ENCODE measurements around the gene PIF1.
A peak's percentile ranks its signal among the peaks of the same experiment; 100 is the strongest.

The PIF1 gene

GRCh38 chr15:64836023-64836536 lies 10.6 kb upstream of the PIF1 start:
- Histone ChIP-seq H2AFZ (ENCODE audit: low read depth, low read length) (peak overlapping the region; percentile 88), H4K20me1 (ENCODE audit: insufficient read depth, low read length) (no peaks in the 10 kb centered on the region), H3K4me2 (ENCODE audit: low read length) (peak overlapping the region; percentile 95), H3K9ac (ENCODE audit: low read length) (peak overlapping the region; percentile 75), H3K4me3 (ENCODE audit: low read length) (peak overlapping the region; percentile 77), H3K79me2 (ENCODE audit: low read length) (no peaks in the 10 kb centered on the region), H3K9me3 (ENCODE audit: insufficient read depth, low read length) (no peaks in the 10 kb centered on the region), H3K36me3 (replicated peaks; ENCODE audit: low read depth, low read length) (no peaks in the 10 kb centered on the region), H3K4me1 (ENCODE audit: low read length) (peaks cover 15% of the 10 kb centered on the region), H3K27ac (ENCODE audit: low read length) (peak overlapping the region; percentile 37; the same call in 1 of the 2 replicates), H3K27me3 (ENCODE audit: low read depth, low read length) (no peaks in the 10 kb centered on the region)
- no peak for TF ChIP-seq CTCF (IDR thresholded peaks at IDR 0.05; ENCODE audit: low read depth, low read length)
- no peak for TF ChIP-seq EZH2phosphoT487 (IDR thresholded peaks at IDR 0.05; ENCODE audit: low read depth)

GRCh38 chr15:64833690-64834089 lies 8.2 kb upstream of the PIF1 start:
- H3K27me3 ChIP-seq (ENCODE audit: low read depth, low read length), result no peaks in the 10 kb centered on the region

GRCh38 chr15:64828985-64829384 lies 3.5 kb upstream of the PIF1 start:
- peaks cover 14% of the 10 kb centered on the region for H3K4me1 ChIP-seq (ENCODE audit: low read length)
- H3K4me2 ChIP-seq (ENCODE audit: low read length), result no peak overlapping the region
- H3K79me2 ChIP-seq (ENCODE audit: low read length), result peaks cover 23% of the 10 kb centered on the region
- no peak overlapping the region for H3K9ac ChIP-seq (ENCODE audit: low read length)
- H2AFZ ChIP-seq (ENCODE audit: low read depth, low read length), result no peak overlapping the region
- no peaks in the 10 kb centered on the region for H3K27me3 ChIP-seq (ENCODE audit: low read depth, low read length)
- H3K9me3 ChIP-seq (ENCODE audit: insufficient read depth, low read length), result no peaks in the 10 kb centered on the region
- H3K36me3 ChIP-seq (replicated peaks; ENCODE audit: low read depth, low read length), result peaks cover 3% of the 10 kb centered on the region
- H3K27ac ChIP-seq (ENCODE audit: low read length), result no peak overlapping the region
- no peak overlapping the region for H3K4me3 ChIP-seq (ENCODE audit: low read length)
- no peak for TF ChIP-seq EZH2phosphoT487 (IDR thresholded peaks at IDR 0.05; ENCODE audit: low read depth)
- no peak for TF ChIP-seq CTCF (IDR thresholded peaks at IDR 0.05; ENCODE audit: low read depth, low read length)
- no peaks in the 10 kb centered on the region for H4K20me1 ChIP-seq (ENCODE audit: insufficient read depth, low read length)

More at GRCh38 chr15:64833690-64834089, 8.2 kb upstream of the PIF1 start:
- Histone ChIP-seq H3K27ac (ENCODE audit: low read length) (no peak overlapping the region), H3K9ac (ENCODE audit: low read length) (no peak overlapping the region), H3K36me3 (replicated peaks; ENCODE audit: low read depth, low read length) (no peaks in the 10 kb centered on the region), H3K4me3 (ENCODE audit: low read length) (no peak overlapping the region), H4K20me1 (ENCODE audit: insufficient read depth, low read length) (no peaks in the 10 kb centered on the region), H3K9me3 (ENCODE audit: insufficient read depth, low read length) (no peaks in the 10 kb centered on the region), H2AFZ (ENCODE audit: low read depth, low read length) (no peak overlapping the region), H3K4me2 (ENCODE audit: low read length) (no peak overlapping the region), H3K4me1 (ENCODE audit: low read length) (peaks cover 9% of the 10 kb centered on the region; the same call in 1 of the 2 replicates), H3K79me2 (ENCODE audit: low read length) (no peaks in the 10 kb centered on the region)
- TF ChIP-seq EZH2phosphoT487 (IDR thresholded peaks at IDR 0.05; ENCODE audit: low read depth) (no peak), CTCF (IDR thresholded peaks at IDR 0.05; ENCODE audit: low read depth, low read length) (no peak)

GRCh38 chr15:64824929-64825430 lies 467 bp downstream of the PIF1 start:
- TF ChIP-seq CTCF (IDR thresholded peaks at IDR 0.05; ENCODE audit: low read depth, low read length), result no peak
- no peak for TF ChIP-seq EZH2phosphoT487 (IDR thresholded peaks at IDR 0.05; ENCODE audit: low read depth)
- Histone ChIP-seq H4K20me1 (ENCODE audit: insufficient read depth, low read length) (no peaks in the 10 kb centered on the region), H3K9me3 (ENCODE audit: insufficient read depth, low read length) (no peaks in the 10 kb centered on the region), H3K36me3 (replicated peaks; ENCODE audit: low read depth, low read length) (peaks cover 30% of the 10 kb centered on the region), H2AFZ (ENCODE audit: low read depth, low read length) (0 out of 2 replicates have a peak overlapping the region, but pooled peaks have one; percentile 24), H3K27me3 (ENCODE audit: low read depth, low read length) (no peaks in the 10 kb centered on the region), H3K4me1 (ENCODE audit: low read length) (peaks cover 24% of the 10 kb centered on the region), H3K4me2 (ENCODE audit: low read length) (peak overlapping the region; percentile 77), H3K4me3 (ENCODE audit: low read length) (peak overlapping the region; percentile 88), H3K27ac (ENCODE audit: low read length) (peak overlapping the region; percentile 86), H3K9ac (ENCODE audit: low read length) (peak overlapping the region; percentile 90), H3K79me2 (ENCODE audit: low read length) (peaks cover 35% of the 10 kb centered on the region)

All from OCI-LY3 (cell line).